ENCODE measurements around the gene DOLK.

Gene DOLK

GRCh38 chr9:128937310-128938165 is 9.9 kb downstream of the DOLK start:
- no peak overlapping the region for H3K4me3 ChIP-seq (ENCODE audit: low read depth, low read length)
- no peak for DNase-seq (ENCODE audit: low read depth)

GRCh38 chr9:128936171-128936865 is 11.1 kb downstream of the DOLK start:
- H3K4me3 ChIP-seq (ENCODE audit: low read depth, low read length), result no peak overlapping the region
- no peak for DNase-seq (ENCODE audit: low read depth)

- no peak for DNase-seq (ENCODE audit: low read depth)
- H3K4me3 ChIP-seq (ENCODE audit: low read depth, low read length), result no peak overlapping the region
These were observed 13.7 kb downstream of the DOLK start for GRCh38 chr9:128933731-128934130.

GRCh38 chr9:128929560-128929959 is 17.8 kb downstream of the DOLK start:
- no peak for DNase-seq (ENCODE audit: low read depth)
- no peak overlapping the region for H3K4me3 ChIP-seq (ENCODE audit: low read depth, low read length)

GRCh38 chr9:128928624-128929023 is 18.8 kb downstream of the DOLK start:
- no peak for DNase-seq (ENCODE audit: low read depth)
- H3K4me3 ChIP-seq (ENCODE audit: low read depth, low read length), result no peak overlapping the region

GRCh38 chr9:128927731-128928411 is 19.5 kb downstream of the DOLK start:
- no peak for DNase-seq (ENCODE audit: low read depth)
- no peak overlapping the region for H3K4me3 ChIP-seq (ENCODE audit: low read depth, low read length)

GRCh38 chr9:128923493-128923883 is 23.9 kb downstream of the DOLK start:
- no peak for DNase-seq (ENCODE audit: low read depth)
- no peak overlapping the region for H3K4me3 ChIP-seq (ENCODE audit: low read depth, low read length)

- DNase-seq (ENCODE audit: low read depth), result no peak
- peak overlapping the region; percentile 44 for H3K4me3 ChIP-seq (ENCODE audit: low read depth, low read length)
These were observed 25.3 kb downstream of the DOLK start for GRCh38 chr9:128921881-128922763.

- peak within 1 kb of the TSS; percentile 44 for H3K4me3 ChIP-seq (ENCODE audit: low read depth, low read length)
- DNase-seq (ENCODE audit: low read depth), result peak; percentile 37
These were observed 26.9 kb downstream of the DOLK start, which contains the start of gene PHYHD1 for GRCh38 chr9:128920381-128921058. Gene PHYHD1 (plus strand): TSS chr9:128920982. CDS start chr9:128922324, 1,342 bp downstream.

GRCh38 chr9:128919402-128920089 is 27.9 kb downstream of the DOLK start:
- DNase-seq (ENCODE audit: low read depth), result no peak
- H3K4me3 ChIP-seq (ENCODE audit: low read depth, low read length), result no peak overlapping the region

GRCh38 chr9:128918921-128919320 is 28.5 kb downstream of the DOLK start:
- DNase-seq (ENCODE audit: low read depth), result no peak

GRCh38 chr9:128917151-128917849 is 30.1 kb downstream of the DOLK start:
- no peak overlapping the region for H3K4me3 ChIP-seq (ENCODE audit: low read depth, low read length)
- peak; percentile 33 for DNase-seq (ENCODE audit: low read depth)

More at GRCh38 chr9:128918921-128919320, 28.5 kb downstream of the DOLK start:
- H3K4me3 ChIP-seq (ENCODE audit: low read depth, low read length), result no peak overlapping the region

- DNase-seq (ENCODE audit: low read depth), result no peak
- no peak overlapping the region for H3K4me3 ChIP-seq (ENCODE audit: low read depth, low read length)
These were observed 30.7 kb downstream of the DOLK start for GRCh38 chr9:128916745-128917144.

GRCh38 chr9:128916204-128916603 is 31.2 kb downstream of the DOLK start:
- no peak overlapping the region for H3K4me3 ChIP-seq (ENCODE audit: low read depth, low read length)
- no peak for DNase-seq (ENCODE audit: low read depth)

GRCh38 chr9:128913995-128914772 is 33.2 kb downstream of the DOLK start:
- no peak overlapping the region for H3K4me3 ChIP-seq (ENCODE audit: low read depth, low read length)
- no peak for DNase-seq (ENCODE audit: low read depth)

- DNase-seq (ENCODE audit: low read depth), result no peak
- no peak overlapping the region for H3K4me3 ChIP-seq (ENCODE audit: low read depth, low read length)
These were observed 34.1 kb downstream of the DOLK start for GRCh38 chr9:128913048-128913900.

Measured in skeletal muscle cell (primary cell).